Uterus (tissue), 4 donors: ENCODE results near the gene NAT9. TPM values are rescaled to one million over a fixed set of nuclear protein-coding genes. Genes with fewer than 3 reads are reported as not detected.

Source experiments
- DNase-seq, 2 donors: peaks; one replicate each; pipeline ENCODE4 v3.0.0-alpha.2; 2019 to 2020
- H3K27ac ChIP-seq, 2 donors: fragments of 200-600 bp; sonication (generic); 1 replicate in 1 of 2; 2 replicates in 1 of 2; pipeline ENCODE4 v1.5.1; 2016 to 2018
- H3K27me3 ChIP-seq, 2 donors: fragments of 200-600 bp; sonication (generic); one replicate each; pipeline ENCODE4 v1.5.1; 2018 to 2019; ENCODE audit warnings: control low read depth in 1 of 2
- H3K36me3 ChIP-seq, 2 donors: fragments of 200-600 bp; sonication (generic); one replicate each; pipeline ENCODE4 v1.5.1; 2019; ENCODE audit warnings: control low read depth in 1 of 2
- H3K4me1 ChIP-seq, 2 donors: fragments of 200-600 bp; sonication (generic); one replicate each; pipeline ENCODE4 v1.5.1; 2018 to 2019; ENCODE audit warnings: control low read depth in 1 of 2
- H3K4me3 ChIP-seq, 2 donors: fragments of 200-600 bp; sonication (generic); 1 replicate in 1 of 2; 2 replicates in 1 of 2; pipeline ENCODE4 v1.5.1; 2018 to 2019; ENCODE audit warnings: mild to moderate bottlenecking in 1 of 2
- H3K9me3 ChIP-seq, 2 donors: fragments of 200-600 bp; sonication (generic); one replicate each; pipeline ENCODE4 v1.5.1; 2019; ENCODE audit warnings: control low read depth in 1 of 2
- POLR2A ChIP-seq, 2 donors: fragments of 450-650 bp; IDR thresholded peaks; one replicate each; pipeline ENCODE4 v1.6.1; 2016; ENCODE audit warnings: antibody characterized with exemption in 2 of 2, mild to moderate bottlenecking in 1 of 2, moderate library complexity in 1 of 2
- intact Hi-C: fragments of 100-400 bp; cut with DNase I; formaldehyde crosslinking; loops from one replicate; pipeline ENCODE4 v1.15.1; 2023; ENCODE audit warnings: low total_unique reads
- total RNA-seq, 4 donors: library from RNA; depleted of rRNA in 3 of 4; stranded (reverse); fragments of >200 nt in 3 of 4; gene quantifications; one replicate each; pipeline versions ENCODE4 v1.1.0 to v1.2.4, GENCODE V29; 2014 to 2023
- TF ChIP-seq, protein P1 (sequence below), 4 experiments: fragments of 200-600 bp in 2 of 4; fragments of 450-650 bp in 2 of 4; sonication (generic) in 2 of 4; IDR thresholded peaks; one replicate each; pipeline ENCODE4 v1.5.1; 2016 to 2019; ENCODE audit warnings: antibody characterized with exemption in 4 of 4, mild to moderate bottlenecking in 2 of 4, moderate library complexity in 1 of 4
- donor health status: DM: yes; HTN: yes; CAD: no.

The NAT9 gene
- total RNA-seq, 4 donors from 2014 or later: 5.4 to 53.3 (median 33.9) TPM

- Histone ChIP-seq H3K36me3 (no peaks in the 10 kb centered on the region), H3K27me3 (no peaks in the 10 kb centered on the region), H3K4me3 (no peak overlapping the region), H3K27ac (no peak overlapping the region), H3K9me3 (no peaks in the 10 kb centered on the region), H3K4me1 (peaks cover 0 to 4% of the 10 kb centered on the region in 2 donors)
- TF ChIP-seq, protein P1, sequence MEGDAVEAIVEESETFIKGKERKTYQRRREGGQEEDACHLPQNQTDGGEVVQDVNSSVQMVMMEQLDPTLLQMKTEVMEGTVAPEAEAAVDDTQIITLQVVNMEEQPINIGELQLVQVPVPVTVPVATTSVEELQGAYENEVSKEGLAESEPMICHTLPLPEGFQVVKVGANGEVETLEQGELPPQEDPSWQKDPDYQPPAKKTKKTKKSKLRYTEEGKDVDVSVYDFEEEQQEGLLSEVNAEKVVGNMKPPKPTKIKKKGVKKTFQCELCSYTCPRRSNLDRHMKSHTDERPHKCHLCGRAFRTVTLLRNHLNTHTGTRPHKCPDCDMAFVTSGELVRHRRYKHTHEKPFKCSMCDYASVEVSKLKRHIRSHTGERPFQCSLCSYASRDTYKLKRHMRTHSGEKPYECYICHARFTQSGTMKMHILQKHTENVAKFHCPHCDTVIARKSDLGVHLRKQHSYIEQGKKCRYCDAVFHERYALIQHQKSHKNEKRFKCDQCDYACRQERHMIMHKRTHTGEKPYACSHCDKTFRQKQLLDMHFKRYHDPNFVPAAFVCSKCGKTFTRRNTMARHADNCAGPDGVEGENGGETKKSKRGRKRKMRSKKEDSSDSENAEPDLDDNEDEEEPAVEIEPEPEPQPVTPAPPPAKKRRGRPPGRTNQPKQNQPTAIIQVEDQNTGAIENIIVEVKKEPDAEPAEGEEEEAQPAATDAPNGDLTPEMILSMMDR (IDR thresholded peaks at IDR 0.05): no peak
- no peak for TF ChIP-seq POLR2A (IDR thresholded peaks at IDR 0.05)
- DNase-seq: no peak
- intact Hi-C loops: no loop called here
Measured at GRCh38 chr17:74780443-74781238, 4.5 kb upstream of the NAT9 start.

GRCh38 chr17:74779948-74780400 is 3.8 kb upstream of the NAT9 start:
- peaks cover 6 to 8% of the 10 kb centered on the region in 2 donors for H3K4me1 ChIP-seq
- TF ChIP-seq, protein P1 (IDR thresholded peaks at IDR 0.05): no peak
- no peak for TF ChIP-seq POLR2A (IDR thresholded peaks at IDR 0.05)
- no peak for DNase-seq
- no peak overlapping the region for H3K4me3 ChIP-seq
- H3K27ac ChIP-seq: no peak overlapping the region
- no peaks in the 10 kb centered on the region for H3K36me3 ChIP-seq
- no peaks in the 10 kb centered on the region for H3K9me3 ChIP-seq
- intact Hi-C loops: no loop called here
- H3K27me3 ChIP-seq: no peaks in the 10 kb centered on the region

DNA sequence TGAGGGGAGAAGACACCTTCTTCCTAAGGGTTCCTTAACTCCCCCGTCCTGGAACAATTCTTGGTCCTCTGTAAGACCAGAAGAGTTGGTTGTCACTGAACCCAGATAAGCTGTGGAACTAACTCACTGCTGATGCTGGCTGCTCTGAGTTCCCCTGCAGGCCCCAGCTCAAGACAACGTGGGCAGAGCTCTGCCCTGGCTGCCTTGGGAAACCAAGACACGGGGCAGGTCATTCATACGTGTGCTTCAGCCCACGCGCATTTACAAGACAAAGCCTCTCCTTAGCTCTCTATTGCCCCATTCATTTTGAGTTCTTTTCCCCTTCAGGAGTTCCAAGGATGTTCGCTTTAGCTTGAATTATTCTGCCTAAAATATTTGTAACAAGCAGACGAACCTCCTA is 3.4 kb upstream of the NAT9 start:
- intact Hi-C loops: no loop called here
- Histone ChIP-seq H3K27ac (no peak overlapping the region), H3K4me3 (no peak overlapping the region), H3K4me1 (peaks cover 6 to 8% of the 10 kb centered on the region in 2 donors), H3K27me3 (no peaks in the 10 kb centered on the region), H3K9me3 (no peaks in the 10 kb centered on the region), H3K36me3 (no peaks in the 10 kb centered on the region)
- no peak for TF ChIP-seq POLR2A (IDR thresholded peaks at IDR 0.05)
- no peak for DNase-seq

DNA sequence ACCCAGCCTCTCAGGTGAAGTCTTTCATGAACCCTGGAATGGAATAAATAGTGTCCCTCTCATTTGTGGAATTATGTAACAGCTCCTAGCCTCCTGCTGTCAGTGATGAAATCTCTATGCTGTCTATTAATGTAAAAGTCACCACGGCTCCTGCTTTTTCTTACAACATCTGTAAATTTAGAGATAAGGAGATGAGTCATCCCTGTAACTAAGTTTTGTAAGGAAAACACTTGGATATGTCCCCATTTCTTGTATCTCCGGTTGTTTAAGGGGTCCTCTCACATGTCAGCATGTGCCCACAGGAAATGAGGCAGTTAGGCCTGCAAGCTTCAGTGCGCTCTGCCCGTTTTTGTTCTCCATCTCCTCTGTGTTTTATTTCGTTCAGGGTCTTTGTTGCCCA is 2.8 kb upstream of the NAT9 start:
- intact Hi-C loops: no loop called here
- no peak for TF ChIP-seq POLR2A (IDR thresholded peaks at IDR 0.05)
- TF ChIP-seq, protein P1 (IDR thresholded peaks at IDR 0.05): no peak
- H3K27ac ChIP-seq: no peak overlapping the region

DNA sequence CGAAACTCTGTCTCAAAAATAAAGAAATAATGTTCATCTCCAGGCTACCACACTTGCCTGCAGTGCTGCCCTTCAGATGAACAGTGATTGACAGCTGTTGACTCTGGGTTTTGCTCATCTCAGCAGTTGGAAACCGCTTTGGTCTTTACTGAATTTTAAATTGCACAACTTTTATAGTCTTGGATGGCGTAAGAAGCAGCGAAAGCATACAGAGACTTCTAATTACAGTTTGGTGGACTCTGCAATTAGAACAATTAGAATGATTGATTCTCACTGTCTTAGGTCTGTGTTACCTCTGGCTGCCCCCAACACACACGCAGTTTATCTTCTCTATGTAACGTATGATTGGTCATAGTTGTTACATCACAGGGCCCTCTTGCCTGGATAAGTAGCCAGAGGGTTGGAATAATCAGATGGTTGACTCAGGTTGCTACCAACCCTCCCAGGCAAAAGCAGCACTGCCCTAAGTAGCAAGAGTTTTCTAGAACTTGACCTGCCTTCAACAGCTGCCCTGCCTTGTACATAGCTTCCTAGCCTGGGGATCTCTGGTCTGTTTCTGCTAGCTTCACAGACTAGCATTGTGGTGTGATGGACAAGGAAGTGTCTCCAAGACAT is 1.9 kb upstream of the NAT9 start:
- no peak for TF ChIP-seq POLR2A (IDR thresholded peaks at IDR 0.05)
- TF ChIP-seq, protein P1 (IDR thresholded peaks at IDR 0.05): no peak
- no peak overlapping the region for H3K4me3 ChIP-seq
- intact Hi-C loops: no loop called here
- no peaks in the 10 kb centered on the region for H3K27me3 ChIP-seq
- no peak overlapping the region for H3K27ac ChIP-seq
- no peaks in the 10 kb centered on the region for H3K9me3 ChIP-seq
- peaks cover 6 to 8% of the 10 kb centered on the region in 2 donors for H3K4me1 ChIP-seq
- no peaks in the 10 kb centered on the region for H3K36me3 ChIP-seq
- DNase-seq: no peak

More for the DNA sequence above, 2.8 kb upstream of the NAT9 start:
- no peak overlapping the region for H3K4me3 ChIP-seq
- H3K4me1 ChIP-seq: peaks cover 6 to 8% of the 10 kb centered on the region in 2 donors
- H3K27me3 ChIP-seq: no peaks in the 10 kb centered on the region
- no peak for DNase-seq
- no peaks in the 10 kb centered on the region for H3K36me3 ChIP-seq
- H3K9me3 ChIP-seq: no peaks in the 10 kb centered on the region
